ENCODE results near the gene LOXHD1. TPM values are rescaled to one million over a fixed set of nuclear protein-coding genes. Genes with fewer than 3 reads are reported as not detected.
A peak's percentile ranks its signal among the peaks of the same experiment; 100 is the strongest.

LOXHD1 gene
- total RNA-seq, 1 donor from 2014 or later = not detected

DNA sequence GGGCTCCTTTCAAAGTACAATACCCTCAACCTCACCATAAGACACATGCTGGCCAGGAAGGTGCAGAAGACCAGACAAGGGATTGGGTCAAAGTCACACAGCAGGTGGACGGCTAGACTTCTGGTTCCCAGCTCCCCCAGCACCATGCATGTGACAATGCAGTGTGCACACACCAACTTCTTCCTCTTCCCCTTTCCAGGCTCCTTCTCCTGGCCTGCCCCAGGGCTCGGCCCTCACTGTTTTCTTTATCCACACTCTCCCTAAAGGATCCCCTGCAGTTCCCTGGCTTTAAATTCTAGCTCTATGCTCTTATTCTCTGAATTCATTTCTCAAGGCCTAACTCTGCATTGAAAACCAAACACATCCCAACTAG lies 82.3 kb downstream of the LOXHD1 start:
- Histone ChIP-seq H3K4me1 (no peaks in the 10 kb centered on the region), H3K9me3 (no peaks in the 10 kb centered on the region), H3K27me3 (no peaks in the 10 kb centered on the region), H3K36me3 (no peaks in the 10 kb centered on the region), H3K4me3 (no peak overlapping the region), H3K27ac (no peak overlapping the region)
- DNase-seq (ENCODE audit: extremely low spot score in 2 of 2) = no peak
- intact Hi-C loops (cut with DNase I) = no loop called here
- TF ChIP-seq POLR2A (IDR thresholded peaks at IDR 0.05) = no peak
- TF ChIP-seq, protein P1, sequence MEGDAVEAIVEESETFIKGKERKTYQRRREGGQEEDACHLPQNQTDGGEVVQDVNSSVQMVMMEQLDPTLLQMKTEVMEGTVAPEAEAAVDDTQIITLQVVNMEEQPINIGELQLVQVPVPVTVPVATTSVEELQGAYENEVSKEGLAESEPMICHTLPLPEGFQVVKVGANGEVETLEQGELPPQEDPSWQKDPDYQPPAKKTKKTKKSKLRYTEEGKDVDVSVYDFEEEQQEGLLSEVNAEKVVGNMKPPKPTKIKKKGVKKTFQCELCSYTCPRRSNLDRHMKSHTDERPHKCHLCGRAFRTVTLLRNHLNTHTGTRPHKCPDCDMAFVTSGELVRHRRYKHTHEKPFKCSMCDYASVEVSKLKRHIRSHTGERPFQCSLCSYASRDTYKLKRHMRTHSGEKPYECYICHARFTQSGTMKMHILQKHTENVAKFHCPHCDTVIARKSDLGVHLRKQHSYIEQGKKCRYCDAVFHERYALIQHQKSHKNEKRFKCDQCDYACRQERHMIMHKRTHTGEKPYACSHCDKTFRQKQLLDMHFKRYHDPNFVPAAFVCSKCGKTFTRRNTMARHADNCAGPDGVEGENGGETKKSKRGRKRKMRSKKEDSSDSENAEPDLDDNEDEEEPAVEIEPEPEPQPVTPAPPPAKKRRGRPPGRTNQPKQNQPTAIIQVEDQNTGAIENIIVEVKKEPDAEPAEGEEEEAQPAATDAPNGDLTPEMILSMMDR (IDR thresholded peaks at IDR 0.05) = no peak
- TF ChIP-seq POLR2AphosphoS5 (IDR thresholded peaks at IDR 0.05; ENCODE audit: insufficient read depth in 1 of 2, low read depth in 1 of 2) = no peak

DNA sequence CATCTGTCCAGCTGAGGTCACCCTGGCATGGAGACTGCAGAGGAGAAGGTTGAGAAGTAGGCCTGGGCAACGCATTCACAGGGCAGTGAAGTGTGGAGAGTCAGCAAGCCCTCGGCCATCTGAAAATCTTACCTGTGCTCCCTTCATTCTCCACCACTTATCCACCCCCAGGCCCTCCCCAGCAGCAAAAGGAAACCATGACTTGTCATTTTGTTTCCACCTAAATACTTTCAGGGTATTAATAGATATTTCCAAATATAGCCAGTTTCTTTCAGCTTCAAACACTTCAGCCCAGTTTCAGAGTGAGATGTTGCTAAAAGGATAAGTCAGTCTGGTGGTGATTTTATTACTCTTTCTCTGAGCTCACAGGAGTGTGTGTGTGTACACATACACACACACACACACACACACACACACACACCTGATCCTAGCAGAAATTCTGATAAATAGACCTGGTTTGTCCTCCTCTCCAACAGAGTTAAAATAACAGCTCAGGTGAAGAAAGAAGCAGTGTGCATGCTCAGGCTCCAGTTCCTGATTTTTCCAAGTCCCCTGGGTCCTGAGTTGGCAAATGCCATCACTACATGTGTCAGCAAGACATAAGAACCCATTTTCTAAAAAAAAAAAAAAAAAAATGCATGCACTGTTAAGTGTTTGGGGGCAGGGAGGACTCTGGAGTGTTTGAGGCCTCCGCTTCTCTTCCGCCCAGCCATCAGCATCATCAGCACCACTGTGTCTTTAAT lies 82.8 kb downstream of the LOXHD1 start:
- no peaks in the 10 kb centered on the region for H3K4me1 ChIP-seq
- peak in 1 of 2 donors; percentile 69 for DNase-seq (ENCODE audit: extremely low spot score in 2 of 2)
- no peaks in the 10 kb centered on the region for H3K9me3 ChIP-seq
- no peaks in the 10 kb centered on the region for H3K36me3 ChIP-seq
- no peak for TF ChIP-seq POLR2AphosphoS5 (IDR thresholded peaks at IDR 0.05; ENCODE audit: insufficient read depth in 1 of 2, low read depth in 1 of 2)
- TF ChIP-seq, protein P1 (IDR thresholded peaks at IDR 0.05) = no peak
- no peak for TF ChIP-seq POLR2A (IDR thresholded peaks at IDR 0.05)
- H3K27ac ChIP-seq = no peak overlapping the region
- intact Hi-C loops (cut with DNase I) = no loop called here
- no peak overlapping the region for H3K4me3 ChIP-seq
- H3K27me3 ChIP-seq = no peaks in the 10 kb centered on the region

DNA sequence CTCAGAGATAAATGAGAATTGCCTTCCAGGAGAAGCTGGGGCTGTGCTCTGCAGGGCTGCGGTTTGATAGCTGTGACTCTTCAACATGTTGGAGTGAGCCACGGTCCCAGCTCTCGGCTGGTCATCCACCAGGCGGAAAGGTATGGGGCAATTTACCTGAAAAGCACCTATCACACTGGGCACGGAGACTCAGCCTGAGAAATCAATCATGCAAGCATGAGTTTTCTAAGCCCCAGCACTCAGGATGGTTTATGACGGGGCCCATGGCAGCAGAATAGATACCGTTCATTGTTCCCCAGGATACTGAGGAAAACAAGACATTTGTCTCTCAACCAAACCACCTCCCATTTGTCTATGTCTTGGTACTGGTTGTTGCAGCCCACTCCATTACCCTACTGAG lies 83.9 kb downstream of the LOXHD1 start:
- no peak overlapping the region for H3K27ac ChIP-seq
- TF ChIP-seq POLR2A (IDR thresholded peaks at IDR 0.05) (no peak), POLR2AphosphoS5 (IDR thresholded peaks at IDR 0.05; ENCODE audit: insufficient read depth in 1 of 2, low read depth in 1 of 2) (no peak)
- TF ChIP-seq, protein P1 (IDR thresholded peaks at IDR 0.05) = no peak
- H3K36me3 ChIP-seq = no peaks in the 10 kb centered on the region
- H3K27me3 ChIP-seq = no peaks in the 10 kb centered on the region
- intact Hi-C loops (cut with DNase I) = no loop called here
- DNase-seq (ENCODE audit: extremely low spot score in 2 of 2) = peak in 1 of 2 donors; percentile 74
- no peak overlapping the region for H3K4me3 ChIP-seq
- no peaks in the 10 kb centered on the region for H3K4me1 ChIP-seq
- H3K9me3 ChIP-seq = no peaks in the 10 kb centered on the region

GRCh38 chr18:46571756-46572155 lies 85.3 kb downstream of the LOXHD1 start:
- DNase-seq (ENCODE audit: extremely low spot score in 2 of 2) = peak in 1 of 2 donors; percentile 80
- Histone ChIP-seq H3K27me3 (no peaks in the 10 kb centered on the region), H3K27ac (no peak overlapping the region), H3K9me3 (no peaks in the 10 kb centered on the region), H3K36me3 (no peaks in the 10 kb centered on the region), H3K4me1 (no peaks in the 10 kb centered on the region), H3K4me3 (no peak overlapping the region)
- TF ChIP-seq, protein P1 (IDR thresholded peaks at IDR 0.05) = no peak
- TF ChIP-seq POLR2A (IDR thresholded peaks at IDR 0.05) (no peak), POLR2AphosphoS5 (IDR thresholded peaks at IDR 0.05; ENCODE audit: insufficient read depth in 1 of 2, low read depth in 1 of 2) (no peak)
- intact Hi-C loops (cut with DNase I) = no loop called here

DNA sequence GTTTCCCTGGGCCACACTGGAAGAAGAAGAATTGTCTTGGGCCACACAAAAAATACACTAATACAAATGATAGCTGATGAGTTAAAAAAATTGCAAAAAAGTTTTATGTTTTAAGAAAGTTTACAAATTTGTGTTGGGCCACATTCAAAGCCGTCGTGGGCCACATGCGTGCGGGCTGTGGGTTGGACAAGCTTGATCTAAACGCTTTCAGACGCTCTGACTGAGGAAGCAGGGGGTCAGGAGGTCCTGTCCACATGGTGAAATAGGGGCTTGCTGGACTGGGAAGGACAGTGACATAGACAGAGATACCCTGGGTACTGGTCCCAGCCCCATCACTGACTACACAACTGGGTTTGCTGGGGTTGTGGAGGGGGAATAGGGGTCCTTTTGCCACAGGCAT lies 86.4 kb downstream of the LOXHD1 start:
- H3K27ac ChIP-seq = no peak overlapping the region
- no peaks in the 10 kb centered on the region for H3K9me3 ChIP-seq
- H3K36me3 ChIP-seq = no peaks in the 10 kb centered on the region
- H3K4me3 ChIP-seq = no peak overlapping the region
- DNase-seq (ENCODE audit: extremely low spot score in 2 of 2) = peak in 1 of 2 donors; percentile 58
- TF ChIP-seq POLR2AphosphoS5 (IDR thresholded peaks at IDR 0.05; ENCODE audit: insufficient read depth in 1 of 2, low read depth in 1 of 2) (no peak), POLR2A (IDR thresholded peaks at IDR 0.05) (no peak)
- TF ChIP-seq, protein P1 (IDR thresholded peaks at IDR 0.05) = no peak
- intact Hi-C loops (cut with DNase I) = no loop called here
- no peaks in the 10 kb centered on the region for H3K27me3 ChIP-seq
- H3K4me1 ChIP-seq = no peaks in the 10 kb centered on the region

All from vagina (tissue), 2 donors.